ENCODE data around the gene ARPP21.

The ARPP21 gene

DNA sequence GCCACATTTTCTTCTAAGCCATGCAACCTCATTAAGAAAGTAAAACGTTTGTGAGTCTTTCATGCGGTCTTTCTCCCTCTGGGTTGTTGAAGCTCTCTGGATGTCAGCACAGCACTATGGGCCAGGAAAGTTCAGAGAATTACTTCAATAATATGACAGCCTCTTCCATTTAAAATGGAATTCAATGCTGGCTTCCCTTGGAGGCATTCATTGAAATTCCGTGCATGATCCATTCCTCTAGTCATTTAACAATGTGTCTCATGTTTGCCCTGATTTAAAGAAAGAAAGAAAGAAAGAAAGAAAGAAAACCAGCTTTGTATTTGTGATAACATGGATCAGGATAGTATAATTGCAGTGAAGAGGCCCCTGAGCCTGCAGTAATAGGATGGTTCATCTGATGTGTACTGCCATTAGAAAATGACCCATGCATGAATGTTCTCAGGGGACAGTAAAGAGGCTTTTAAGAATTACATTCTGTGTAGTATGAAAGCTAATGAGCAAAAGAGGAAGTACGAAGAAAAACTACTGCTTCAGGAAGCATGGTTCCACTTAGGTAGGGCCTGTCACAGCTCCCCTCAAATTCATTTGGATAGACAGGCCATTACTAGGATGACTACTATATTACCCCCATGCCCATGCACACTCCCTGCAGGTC is 146.0 kb downstream of the ARPP21 start:
- TF ChIP-seq, protein P1, sequence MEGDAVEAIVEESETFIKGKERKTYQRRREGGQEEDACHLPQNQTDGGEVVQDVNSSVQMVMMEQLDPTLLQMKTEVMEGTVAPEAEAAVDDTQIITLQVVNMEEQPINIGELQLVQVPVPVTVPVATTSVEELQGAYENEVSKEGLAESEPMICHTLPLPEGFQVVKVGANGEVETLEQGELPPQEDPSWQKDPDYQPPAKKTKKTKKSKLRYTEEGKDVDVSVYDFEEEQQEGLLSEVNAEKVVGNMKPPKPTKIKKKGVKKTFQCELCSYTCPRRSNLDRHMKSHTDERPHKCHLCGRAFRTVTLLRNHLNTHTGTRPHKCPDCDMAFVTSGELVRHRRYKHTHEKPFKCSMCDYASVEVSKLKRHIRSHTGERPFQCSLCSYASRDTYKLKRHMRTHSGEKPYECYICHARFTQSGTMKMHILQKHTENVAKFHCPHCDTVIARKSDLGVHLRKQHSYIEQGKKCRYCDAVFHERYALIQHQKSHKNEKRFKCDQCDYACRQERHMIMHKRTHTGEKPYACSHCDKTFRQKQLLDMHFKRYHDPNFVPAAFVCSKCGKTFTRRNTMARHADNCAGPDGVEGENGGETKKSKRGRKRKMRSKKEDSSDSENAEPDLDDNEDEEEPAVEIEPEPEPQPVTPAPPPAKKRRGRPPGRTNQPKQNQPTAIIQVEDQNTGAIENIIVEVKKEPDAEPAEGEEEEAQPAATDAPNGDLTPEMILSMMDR (conservative IDR thresholded peaks at IDR 0.05; ENCODE audit: control insufficient read depth, insufficient read depth, low read depth, low read length) = no peak
- no peak overlapping the region for H3K4me3 ChIP-seq (ENCODE audit: control insufficient read depth, low read depth, low read length)
- DNase-seq (ENCODE audit: low read depth) = no peak

GRCh38 chr3:35787936-35788335 is 148.6 kb downstream of the ARPP21 start:
- no peak for DNase-seq (ENCODE audit: low read depth)
- TF ChIP-seq, protein P1 (conservative IDR thresholded peaks at IDR 0.05; ENCODE audit: control insufficient read depth, insufficient read depth, low read depth, low read length) = no peak
- no peak overlapping the region for H3K4me3 ChIP-seq (ENCODE audit: control insufficient read depth, low read depth, low read length)

DNA sequence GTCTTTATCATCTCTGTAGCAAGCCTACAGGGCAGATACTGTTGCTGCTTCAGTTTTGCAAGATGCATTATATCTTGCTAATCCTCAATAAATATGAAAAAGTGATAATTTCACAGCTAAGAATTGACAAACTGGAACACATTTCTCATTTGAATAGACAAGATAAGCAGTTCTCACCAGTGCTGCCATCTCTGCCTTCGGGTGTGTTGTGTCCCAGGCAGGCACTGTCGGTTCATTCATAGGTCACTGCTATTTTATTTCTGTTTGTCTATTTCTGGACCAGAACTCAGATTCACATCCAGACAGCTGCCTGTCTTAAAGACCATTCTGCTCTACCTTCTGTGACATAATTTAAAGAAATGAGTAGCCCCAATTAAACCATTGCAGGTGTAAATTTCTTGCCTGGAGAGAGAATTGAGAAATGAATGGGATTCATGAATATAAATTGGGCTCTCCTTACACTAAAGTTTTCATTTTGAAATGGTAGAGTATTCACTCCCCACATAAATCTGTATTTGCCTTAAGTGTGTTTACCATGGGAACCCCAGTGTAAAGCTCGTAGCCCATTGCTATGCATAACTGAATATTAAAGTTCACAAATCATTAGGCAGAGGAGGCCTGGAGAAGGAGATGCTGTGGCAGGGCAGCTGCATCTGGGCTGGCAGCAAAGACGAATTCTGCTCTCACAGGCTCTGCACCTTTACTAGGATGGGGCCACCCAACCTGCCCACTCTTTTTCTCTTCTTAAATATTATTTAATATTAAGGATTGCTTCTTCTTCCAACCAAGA is 149.9 kb downstream of the ARPP21 start:
- TF ChIP-seq, protein P1 (conservative IDR thresholded peaks at IDR 0.05; ENCODE audit: control insufficient read depth, insufficient read depth, low read depth, low read length) = no peak
- DNase-seq (ENCODE audit: low read depth) = no peak
- no peak overlapping the region for H3K4me3 ChIP-seq (ENCODE audit: control insufficient read depth, low read depth, low read length)

GRCh38 chr3:35790764-35791163 is 151.4 kb downstream of the ARPP21 start:
- TF ChIP-seq, protein P1 (conservative IDR thresholded peaks at IDR 0.05; ENCODE audit: control insufficient read depth, insufficient read depth, low read depth, low read length) = no peak
- DNase-seq (ENCODE audit: low read depth) = no peak

DNA sequence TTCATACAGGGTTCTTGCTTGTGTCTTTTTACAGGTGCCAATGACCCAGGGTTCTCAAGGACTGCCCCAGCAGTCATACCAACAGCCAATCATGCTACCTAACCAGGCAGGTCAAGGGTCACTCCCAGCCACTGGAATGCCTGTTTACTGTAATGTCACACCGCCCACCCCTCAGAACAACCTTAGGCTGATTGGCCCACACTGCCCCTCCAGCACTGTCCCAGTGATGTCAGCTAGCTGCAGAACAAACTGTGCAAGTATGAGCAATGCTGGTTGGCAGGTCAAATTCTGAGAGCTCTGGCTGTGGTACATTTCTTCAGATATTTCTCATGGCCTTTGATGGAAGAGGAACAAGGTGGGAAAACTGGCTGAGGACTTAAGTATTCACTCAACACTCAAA is 154.3 kb downstream of the ARPP21 start:
- TF ChIP-seq, protein P1 (conservative IDR thresholded peaks at IDR 0.05; ENCODE audit: control insufficient read depth, insufficient read depth, low read depth, low read length) = no peak
- H3K4me3 ChIP-seq (ENCODE audit: control insufficient read depth, low read depth, low read length) = no peak overlapping the region
- DNase-seq (ENCODE audit: low read depth) = no peak

More at GRCh38 chr3:35790764-35791163, 151.4 kb downstream of the ARPP21 start:
- H3K4me3 ChIP-seq (ENCODE audit: control insufficient read depth, low read depth, low read length) = no peak overlapping the region

DNA sequence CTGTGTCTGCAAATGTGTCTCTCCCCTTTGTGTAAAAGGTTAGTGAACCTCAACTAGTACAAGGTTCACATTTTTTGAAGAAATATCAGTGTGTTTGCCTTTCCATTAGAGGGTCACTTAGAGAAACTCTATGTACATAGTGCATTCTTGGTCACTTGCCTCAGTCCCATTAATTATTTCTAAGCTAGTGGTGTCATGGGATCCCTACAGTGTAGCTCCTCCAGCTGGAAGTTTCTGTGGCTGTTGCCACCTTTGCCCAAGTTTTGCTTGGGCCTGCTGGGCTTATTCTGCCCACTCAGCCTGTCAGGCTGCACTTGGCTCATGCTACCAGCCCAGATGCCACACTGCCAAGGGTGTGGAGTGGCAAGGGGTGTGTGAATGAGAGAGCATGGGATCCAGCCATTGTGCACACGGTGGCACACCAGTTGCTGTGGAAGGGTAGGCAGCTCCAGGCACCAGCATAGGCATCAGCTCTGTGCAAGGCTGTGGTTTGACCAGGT is 161.7 kb downstream of the ARPP21 start:
- DNase-seq (ENCODE audit: low read depth) = no peak
- no peak overlapping the region for H3K4me3 ChIP-seq (ENCODE audit: control insufficient read depth, low read depth, low read length)
- TF ChIP-seq, protein P1 (conservative IDR thresholded peaks at IDR 0.05; ENCODE audit: control insufficient read depth, insufficient read depth, low read depth, low read length) = no peak

Data from fibroblast of mammary gland (primary cell).